Measurements from ENCODE around the gene SRPK3. TPM values are rescaled to one million over a fixed set of nuclear protein-coding genes. Genes with fewer than 3 reads are reported as not detected.

The SRPK3 gene
- total RNA-seq, 1 donor from 2014 or later: not detected

- TF ChIP-seq CTCF (conservative IDR thresholded peaks at IDR 0.05): no peak
- Mint-ChIP-seq H3K4me1 (ENCODE audit: unreplicated experiment) (no peaks in the 10 kb centered on the region), H3K27ac (no peak overlapping the region), H3K4me3 (no peak overlapping the region), H3K27me3 (no peaks in the 10 kb centered on the region), H3K9me3 (no peaks in the 10 kb centered on the region), H3K36me3 (no peaks in the 10 kb centered on the region)
- DNase-seq (ENCODE audit: extremely low spot score, unreplicated experiment): no peak
Measured at GRCh38 chrX:153803211-153804099, 22.6 kb downstream of the SRPK3 start.

GRCh38 chrX:153804100-153804595, 23.3 kb downstream of the SRPK3 start:
- H3K4me1 Mint-ChIP-seq (ENCODE audit: unreplicated experiment): no peaks in the 10 kb centered on the region
- no peaks in the 10 kb centered on the region for H3K27me3 Mint-ChIP-seq
- no peak for DNase-seq (ENCODE audit: extremely low spot score, unreplicated experiment)
- H3K4me3 Mint-ChIP-seq: no peak overlapping the region
- TF ChIP-seq CTCF (conservative IDR thresholded peaks at IDR 0.05): no peak
- H3K27ac Mint-ChIP-seq: no peak overlapping the region
- H3K9me3 Mint-ChIP-seq: no peaks in the 10 kb centered on the region
- H3K36me3 Mint-ChIP-seq: no peaks in the 10 kb centered on the region

- DNase-seq (ENCODE audit: extremely low spot score, unreplicated experiment): no peak
- H3K27me3 Mint-ChIP-seq: no peaks in the 10 kb centered on the region
- TF ChIP-seq CTCF (conservative IDR thresholded peaks at IDR 0.05): no peak
- no peaks in the 10 kb centered on the region for H3K4me1 Mint-ChIP-seq (ENCODE audit: unreplicated experiment)
- no peak overlapping the region for H3K27ac Mint-ChIP-seq
- no peaks in the 10 kb centered on the region for H3K9me3 Mint-ChIP-seq
- no peak overlapping the region for H3K4me3 Mint-ChIP-seq
- H3K36me3 Mint-ChIP-seq: no peaks in the 10 kb centered on the region
Measured at GRCh38 chrX:153804621-153805020, 23.8 kb downstream of the SRPK3 start.

- Mint-ChIP-seq H3K9me3 (no peaks in the 10 kb centered on the region), H3K4me3 (no peak overlapping the region), H3K27ac (no peak overlapping the region), H3K27me3 (no peaks in the 10 kb centered on the region), H3K4me1 (ENCODE audit: unreplicated experiment) (no peaks in the 10 kb centered on the region), H3K36me3 (no peaks in the 10 kb centered on the region)
- no peak for DNase-seq (ENCODE audit: extremely low spot score, unreplicated experiment)
- no peak for TF ChIP-seq CTCF (conservative IDR thresholded peaks at IDR 0.05)
Measured at GRCh38 chrX:153805436-153805835, 24.6 kb downstream of the SRPK3 start.

GRCh38 chrX:153806999-153807575, 26.2 kb downstream of the SRPK3 start:
- H3K27me3 Mint-ChIP-seq: no peaks in the 10 kb centered on the region
- DNase-seq (ENCODE audit: extremely low spot score, unreplicated experiment): no peak
- H3K27ac Mint-ChIP-seq: no peak overlapping the region
- TF ChIP-seq CTCF (conservative IDR thresholded peaks at IDR 0.05): no peak
- H3K9me3 Mint-ChIP-seq: no peaks in the 10 kb centered on the region
- no peak overlapping the region for H3K4me3 Mint-ChIP-seq
- no peaks in the 10 kb centered on the region for H3K36me3 Mint-ChIP-seq
- no peaks in the 10 kb centered on the region for H3K4me1 Mint-ChIP-seq (ENCODE audit: unreplicated experiment)
